CD14-positive monocyte (primary cell): ENCODE measurements around the gene PRSS27. TPM values are rescaled to one million over a fixed set of nuclear protein-coding genes. Genes with fewer than 3 reads are reported as not detected.

Experiments used
- DNase-seq, 3 donors: peaks; one replicate each; pipeline ENCODE4 v3.0.0-alpha.2; 2011 to 2022
- H2AFZ ChIP-seq: 2 replicates; pipeline ENCODE4 v1.6.0; 2012; ENCODE audit warnings: mild to moderate bottlenecking, low read depth, low read length, inconsistent platforms; ENCODE audit not compliant: insufficient read depth, poor library complexity, severe bottlenecking
- H3K27ac ChIP-seq, 2 donors: 1 replicate in 1 of 2; 2 replicates in 1 of 2; pipeline ENCODE4 v1.5.1; 2012 to 2013; ENCODE audit warnings: low read length in 2 of 2, control low read depth in 1 of 2, inconsistent platforms in 1 of 2, low read depth in 1 of 2, mild to moderate bottlenecking in 1 of 2
- H3K27me3 ChIP-seq, 2 donors: one replicate each; pipeline versions ENCODE4 v1.6.0 to v1.6.1; 2011 to 2013; ENCODE audit warnings: low read length in 2 of 2; ENCODE audit not compliant: control insufficient read depth in 2 of 2, insufficient read depth in 2 of 2
- H3K36me3 ChIP-seq, 2 donors: replicated peaks in 1 of 2; 1 replicate in 1 of 2; 2 replicates in 1 of 2; pipeline versions ENCODE4 v1.5.1 to v1.6.1; 2012 to 2013; ENCODE audit warnings: low read length in 2 of 2, control low read depth in 1 of 2, inconsistent platforms in 1 of 2, mild to moderate bottlenecking in 1 of 2; ENCODE audit not compliant: insufficient read depth in 2 of 2, control insufficient read depth in 1 of 2
- H3K4me1 ChIP-seq, 2 donors: 1 replicate in 1 of 2; 2 replicates in 1 of 2; pipeline versions ENCODE4 v1.5.1 to v1.6.1; 2012 to 2013; ENCODE audit warnings: low read length in 2 of 2, control low read depth in 1 of 2, inconsistent platforms in 1 of 2, mild to moderate bottlenecking in 1 of 2, moderate library complexity in 1 of 2; ENCODE audit not compliant: insufficient read depth in 2 of 2, control insufficient read depth in 1 of 2
- H3K4me2 ChIP-seq: replicated peaks from 2 replicates; pipeline ENCODE3; 2012; ENCODE audit warnings: low read length, moderate library complexity, mild to moderate bottlenecking; ENCODE audit not compliant: poor library complexity, severe bottlenecking; ENCODE audit errors: extremely low read depth
- H3K4me3 ChIP-seq, 3 experiments: fragments of 200-600 bp in 1 of 3; sonication (generic) in 1 of 3; replicated peaks in 1 of 3; 1 replicate in 2 of 3; 2 replicates in 1 of 3; pipeline ENCODE4 v1.5.1; 2011 to 2013; ENCODE audit warnings: low read length in 3 of 3, mild to moderate bottlenecking in 3 of 3, control low read depth in 2 of 3, low read depth in 2 of 3, inconsistent platforms in 1 of 3, moderate library complexity in 1 of 3
- H3K79me2 ChIP-seq: 2 replicates; pipeline ENCODE4 v1.6.0; 2012; ENCODE audit warnings: mild to moderate bottlenecking, control low read depth, inconsistent platforms, low read length, moderate library complexity; ENCODE audit not compliant: insufficient read depth
- H3K9ac ChIP-seq: 2 replicates; pipeline ENCODE4 v1.6.0; 2017; ENCODE audit warnings: low read length, mild to moderate bottlenecking; ENCODE audit not compliant: insufficient read depth, poor library complexity, severe bottlenecking
- H3K9me3 ChIP-seq, 2 donors: replicated peaks in 1 of 2; 1 replicate in 1 of 2; 2 replicates in 1 of 2; pipeline versions ENCODE4 v1.5.1 to v1.6.1; 2012 to 2013; ENCODE audit warnings: low read length in 2 of 2, control low read depth in 1 of 2; ENCODE audit not compliant: control insufficient read depth in 1 of 2, insufficient read depth in 1 of 2
- H4K20me1 ChIP-seq: 2 replicates; pipeline ENCODE4 v1.6.0; 2012; ENCODE audit warnings: mild to moderate bottlenecking, low read length, control low read depth, moderate library complexity; ENCODE audit not compliant: insufficient read depth
- H3K27ac Mint-ChIP-seq, 7 donors: one replicate each; pipeline ENCODE4 v1.8.0; 2020; ENCODE audit warnings: mild to moderate bottlenecking in 7 of 7, mixed read lengths in 7 of 7, moderate library complexity in 6 of 7, inconsistent platforms in 2 of 7
- H3K27me3 Mint-ChIP-seq, 3 donors: one replicate each; pipeline ENCODE4 v1.8.0; 2021 to 2022; ENCODE audit warnings: low read depth in 3 of 3, mild to moderate bottlenecking in 3 of 3, mixed read lengths in 3 of 3, moderate library complexity in 3 of 3, inconsistent platforms in 1 of 3
- H3K36me3 Mint-ChIP-seq, 2 donors: one replicate each; pipeline ENCODE4 v1.8.0; 2020; ENCODE audit warnings: mixed read lengths in 2 of 2, inconsistent platforms in 1 of 2, mild to moderate bottlenecking in 1 of 2
- H3K4me1 Mint-ChIP-seq: one replicate; pipeline ENCODE4 v1.8.0; 2020; ENCODE audit warnings: mild to moderate bottlenecking, mixed read lengths
- H3K4me3 Mint-ChIP-seq, 2 donors: one replicate each; pipeline ENCODE4 v1.8.0; 2020; ENCODE audit warnings: mild to moderate bottlenecking in 2 of 2, mixed read lengths in 2 of 2, moderate library complexity in 1 of 2
- H3K9me3 Mint-ChIP-seq, 7 donors: one replicate each; pipeline ENCODE4 v1.8.0; 2020 to 2022; ENCODE audit warnings: mixed read lengths in 7 of 7, mild to moderate bottlenecking in 6 of 7, moderate library complexity in 6 of 7, inconsistent platforms in 2 of 7
- WGBS: methylation state at CpG from one replicate; pipeline ENCODE4 v1.1.5; 2013; ENCODE audit warnings: missing lambda C conversion rate; ENCODE audit not compliant: insufficient coverage; 5-methylcytosine and 5-hydroxymethylcytosine counted together
- intact Hi-C, 2 donors: fragments of 100-400 bp; cut with micrococcal nuclease; formaldehyde crosslinking; loops; one replicate each; pipeline versions ENCODE4 v1.15.0 to v1.15.1; 2023
- polyA plus RNA-seq, 3 donors: library from polyadenylated mRNA; depleted of rRNA in 1 of 3; unstranded in 2 of 3; stranded (reverse) in 1 of 3; fragments of 300-500 nt in 2 of 3; fragments of >200 nt in 1 of 3; fragmentation: Illumina TruSeq in 2 of 3; gene quantifications; 1 replicate in 2 of 3; 2 replicates in 1 of 3; pipeline ENCODE4 v1.2.3, GENCODE V29; 2012 to 2021
- TF ChIP-seq, protein P1 (sequence below): fragments of 200-600 bp; IDR thresholded peaks from one replicate; pipeline ENCODE4 v1.8.0; 2022; ENCODE audit warnings: antibody characterized with exemption, mild to moderate bottlenecking

PRSS27 gene
- polyA plus RNA-seq, 3 donors, result 1.1 TPM; not detected in 2

DNA sequence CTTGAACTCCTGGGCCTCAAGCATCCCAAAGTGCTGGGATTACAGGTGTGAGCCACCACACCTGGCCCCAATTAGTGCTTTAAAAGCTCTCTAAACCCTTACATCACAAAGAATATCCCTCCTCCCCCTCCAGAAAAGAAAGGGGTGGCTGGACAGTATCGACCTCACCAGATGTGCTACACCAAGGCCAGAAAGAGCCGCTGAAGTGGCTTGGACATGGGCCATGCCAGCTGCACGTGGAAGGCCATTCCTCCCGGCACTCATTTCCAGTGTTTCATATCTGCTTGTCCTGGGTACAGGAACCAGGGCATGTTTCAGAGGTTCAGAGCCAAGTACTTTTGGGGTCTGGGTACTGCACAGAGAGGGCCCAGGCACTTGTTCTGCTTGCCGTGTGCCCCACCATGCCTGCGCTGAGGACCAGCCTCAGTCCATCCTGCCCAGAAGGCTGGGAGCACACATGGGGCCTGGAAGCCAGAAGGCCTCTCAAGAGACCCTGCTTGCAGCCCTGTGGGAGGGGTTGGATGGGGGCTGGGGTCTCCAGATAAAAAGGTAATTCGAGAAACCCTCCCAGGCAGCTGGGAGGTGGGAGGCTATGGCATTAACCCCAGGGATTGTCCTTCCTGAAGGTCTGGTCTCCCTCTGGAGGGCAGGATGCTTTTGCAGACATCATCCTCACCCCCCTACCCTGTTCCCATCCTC, 28.9 kb upstream of the PRSS27 start:
- Mint-ChIP-seq H3K27ac (no peak overlapping the region), H3K4me1 (peaks cover 13% of the 10 kb centered on the region), H3K4me3 (no peak overlapping the region), H3K9me3 (peaks cover 0 to 4% (median 0%) of the 10 kb centered on the region in 7 donors), H3K27me3 (peaks cover 0 to 4% (median 1%) of the 10 kb centered on the region in 3 donors), H3K36me3 (peaks cover 4 to 15% of the 10 kb centered on the region in 2 donors)
- Histone ChIP-seq H3K9ac (no peak overlapping the region), H4K20me1 (peaks cover 11% of the 10 kb centered on the region), H3K4me1 (peaks cover 14 to 15% of the 10 kb centered on the region in 2 donors), H3K79me2 (peaks cover 21% of the 10 kb centered on the region), H3K27me3 (no peaks in the 10 kb centered on the region), H3K36me3 (no peaks in the 10 kb centered on the region), H3K4me3 (no peak overlapping the region), H3K9me3 (peaks cover 0 to 4% of the 10 kb centered on the region in 2 donors), H3K27ac (no peak overlapping the region), H3K4me2 (no peak overlapping the region), H2AFZ (no peak overlapping the region)
- WGBS, result 99% methylated on average over 6 of the region's 7 CpGs
- intact Hi-C loops, result no loop called here
- DNase-seq, result no peak
- TF ChIP-seq, protein P1, sequence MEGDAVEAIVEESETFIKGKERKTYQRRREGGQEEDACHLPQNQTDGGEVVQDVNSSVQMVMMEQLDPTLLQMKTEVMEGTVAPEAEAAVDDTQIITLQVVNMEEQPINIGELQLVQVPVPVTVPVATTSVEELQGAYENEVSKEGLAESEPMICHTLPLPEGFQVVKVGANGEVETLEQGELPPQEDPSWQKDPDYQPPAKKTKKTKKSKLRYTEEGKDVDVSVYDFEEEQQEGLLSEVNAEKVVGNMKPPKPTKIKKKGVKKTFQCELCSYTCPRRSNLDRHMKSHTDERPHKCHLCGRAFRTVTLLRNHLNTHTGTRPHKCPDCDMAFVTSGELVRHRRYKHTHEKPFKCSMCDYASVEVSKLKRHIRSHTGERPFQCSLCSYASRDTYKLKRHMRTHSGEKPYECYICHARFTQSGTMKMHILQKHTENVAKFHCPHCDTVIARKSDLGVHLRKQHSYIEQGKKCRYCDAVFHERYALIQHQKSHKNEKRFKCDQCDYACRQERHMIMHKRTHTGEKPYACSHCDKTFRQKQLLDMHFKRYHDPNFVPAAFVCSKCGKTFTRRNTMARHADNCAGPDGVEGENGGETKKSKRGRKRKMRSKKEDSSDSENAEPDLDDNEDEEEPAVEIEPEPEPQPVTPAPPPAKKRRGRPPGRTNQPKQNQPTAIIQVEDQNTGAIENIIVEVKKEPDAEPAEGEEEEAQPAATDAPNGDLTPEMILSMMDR, result no peak

DNA sequence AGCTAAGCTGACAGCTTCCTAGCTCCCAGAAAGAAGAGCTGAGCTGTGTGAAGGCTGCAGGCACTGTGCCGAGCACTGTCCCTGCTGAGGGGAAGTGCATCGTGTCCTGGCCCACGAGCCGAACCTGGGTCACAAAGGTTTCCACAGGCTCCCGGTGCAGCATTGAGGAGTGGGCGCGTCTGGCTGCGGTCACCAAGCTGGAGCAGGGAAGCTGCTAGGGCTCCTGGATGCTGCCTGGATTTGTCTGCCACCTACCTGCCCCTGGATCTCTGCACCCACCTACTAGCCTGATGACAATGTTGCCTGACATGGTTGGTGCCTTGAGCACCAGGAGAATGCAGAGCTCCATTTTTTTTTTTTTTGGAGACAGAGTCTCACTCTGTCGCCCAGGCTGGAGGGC, 25.9 kb upstream of the PRSS27 start:
- Mint-ChIP-seq H3K36me3 (peaks cover 3 to 13% of the 10 kb centered on the region in 2 donors), H3K4me1 (no peaks in the 10 kb centered on the region), H3K27me3 (peaks cover 0 to 4% (median 1%) of the 10 kb centered on the region in 3 donors), H3K27ac (no peak overlapping the region), H3K9me3 (peaks cover 0 to 2% (median 0%) of the 10 kb centered on the region in 7 donors), H3K4me3 (no peak overlapping the region)
- Histone ChIP-seq H3K4me3 (no peak overlapping the region), H3K79me2 (no peaks in the 10 kb centered on the region), H3K36me3 (no peaks in the 10 kb centered on the region), H3K27ac (no peak overlapping the region), H3K27me3 (no peaks in the 10 kb centered on the region), H3K4me2 (no peak overlapping the region), H2AFZ (no peak overlapping the region), H3K9me3 (no peaks in the 10 kb centered on the region), H4K20me1 (no peaks in the 10 kb centered on the region), H3K9ac (no peak overlapping the region), H3K4me1 (no peaks in the 10 kb centered on the region)
- no peak for DNase-seq
- intact Hi-C loops, result no loop called here
- TF ChIP-seq, protein P1, result no peak
- 91% methylated on average over 8 of the region's 9 CpGs for WGBS
